Choroid plexus epithelial cell (primary cell): ENCODE results near the gene LAD1.

ENCODE experiments used
- DNase-seq: peaks from one replicate; pipeline ENCODE4 v3.0.0-alpha.2; 2010; ENCODE audit warnings: low read depth
- H3K4me3 ChIP-seq: 2 replicates; pipeline ENCODE4 v1.5.1; 2011; ENCODE audit warnings: low read depth, mild to moderate bottlenecking, control low read depth, low read length, moderate library complexity
- CTCF ChIP-seq: conservative IDR thresholded peaks from 2 replicates; pipeline ENCODE4 v1.5.1; 2011; ENCODE audit warnings: low read depth, mild to moderate bottlenecking, control low read depth, inconsistent platforms, low read length, moderate library complexity

The LAD1 gene

GRCh38 chr1:201344206-201345080 is 54.7 kb downstream of the LAD1 start:
- DNase-seq: no peak
- no peak for TF ChIP-seq CTCF
- no peak overlapping the region for H3K4me3 ChIP-seq

- DNase-seq: no peak
- H3K4me3 ChIP-seq: no peak overlapping the region
- TF ChIP-seq CTCF: no peak
These were observed 57.7 kb downstream of the LAD1 start for GRCh38 chr1:201341377-201341776.

GRCh38 chr1:201336711-201337450 is 62.2 kb downstream of the LAD1 start:
- DNase-seq: no peak
- H3K4me3 ChIP-seq: no peak overlapping the region
- TF ChIP-seq CTCF: no peak

GRCh38 chr1:201335901-201336300 is 63.2 kb downstream of the LAD1 start:
- no peak for DNase-seq
- no peak for TF ChIP-seq CTCF
- H3K4me3 ChIP-seq: no peak overlapping the region

GRCh38 chr1:201335174-201335870 is 63.8 kb downstream of the LAD1 start:
- no peak for DNase-seq
- no peak overlapping the region for H3K4me3 ChIP-seq
- no peak for TF ChIP-seq CTCF

GRCh38 chr1:201334325-201335173 is 64.6 kb downstream of the LAD1 start:
- no peak for DNase-seq
- TF ChIP-seq CTCF: no peak
- no peak overlapping the region for H3K4me3 ChIP-seq
